Activated naive CD8-positive, alpha-beta T cell (primary cell): ENCODE data around the gene ZNF385C.
A peak's percentile ranks its signal among the peaks of the same experiment; 100 is the strongest.
"Not testable (repeated sequence)": the region's sequence is repeated elsewhere in the genome, so short reads cannot be mapped to it uniquely, and the experiment has no call there.

Experiments
- H3K27ac Mint-ChIP-seq: one replicate; pipeline ENCODE4 v1.8.0; 2021; ENCODE audit warnings: mixed read lengths
- H3K27me3 Mint-ChIP-seq: one replicate; pipeline ENCODE4 v1.8.0; 2021; ENCODE audit warnings: mixed read lengths
- H3K36me3 Mint-ChIP-seq: one replicate; pipeline ENCODE4 v1.8.0; 2021; ENCODE audit warnings: mixed read lengths
- H3K4me1 Mint-ChIP-seq: one replicate; pipeline ENCODE4 v1.8.0; 2021; ENCODE audit warnings: low read depth, mixed read lengths
- H3K4me3 Mint-ChIP-seq: one replicate; pipeline ENCODE4 v1.8.0; 2021; ENCODE audit warnings: mild to moderate bottlenecking, mixed read lengths
- H3K9me3 Mint-ChIP-seq: one replicate; pipeline ENCODE4 v1.8.0; 2021; ENCODE audit warnings: low read depth, mixed read lengths

Gene ZNF385C

DNA sequence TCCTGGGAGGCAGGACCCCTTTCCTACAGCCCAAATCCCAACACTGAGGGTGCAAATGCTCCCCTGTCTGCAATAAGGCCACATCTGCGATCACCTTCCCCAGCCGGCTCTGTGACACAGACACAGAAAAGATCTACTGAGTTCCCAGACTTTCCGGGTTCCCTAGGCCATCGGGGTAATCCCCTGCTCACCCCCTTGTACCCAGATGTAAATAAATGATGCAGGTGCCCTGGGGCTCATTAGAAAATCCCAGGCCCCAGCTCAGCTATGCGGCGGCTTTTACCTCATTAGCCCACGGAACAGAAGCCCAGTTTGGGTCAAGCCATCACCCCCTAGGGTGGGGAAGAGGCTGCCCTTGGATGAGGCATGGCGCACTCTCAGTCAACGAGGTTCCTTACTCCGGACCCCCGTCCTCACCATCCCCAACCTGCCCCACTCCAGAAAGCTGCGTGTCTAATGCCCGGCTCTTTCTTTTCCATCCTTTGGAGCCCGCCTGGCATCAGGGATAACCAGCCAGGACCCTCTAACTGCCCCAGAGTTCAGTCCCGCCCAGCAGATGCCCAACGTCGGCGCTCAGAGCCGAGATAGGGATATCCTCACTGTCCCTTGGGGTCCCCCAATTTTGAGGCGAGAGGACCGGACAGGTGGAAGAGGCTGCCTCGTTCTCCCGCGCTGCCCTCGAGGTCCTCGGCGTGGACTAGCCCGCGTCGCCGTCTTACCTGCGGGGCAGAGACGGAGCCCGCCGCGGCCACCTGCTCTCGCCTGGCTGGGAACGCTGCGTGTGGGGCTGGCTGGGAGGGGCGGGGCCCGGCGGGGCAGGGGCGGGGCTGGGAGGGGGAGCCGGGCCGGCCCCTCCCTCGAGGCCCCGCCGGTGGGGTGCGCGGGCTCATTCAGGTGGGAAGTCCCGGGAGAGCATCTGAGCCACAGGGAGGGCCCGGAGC lies at the start of gene ZNF385C:
ZNF385C (minus strand) TSS at position 783 of the 941 bp plus-strand sequence. CDS start 35,417 bp downstream, outside the sequence.
- Mint-ChIP-seq H3K4me3 (peak within 1 kb of the TSS; percentile 43), H3K9me3 (no peaks in the 10 kb centered on the region), H3K36me3 (no peaks in the 10 kb centered on the region), H3K27ac (no peak within 1 kb of the TSS), H3K4me1 (peaks cover 4% of the 10 kb centered on the region), H3K27me3 (peaks cover 7% of the 10 kb centered on the region)

DNA sequence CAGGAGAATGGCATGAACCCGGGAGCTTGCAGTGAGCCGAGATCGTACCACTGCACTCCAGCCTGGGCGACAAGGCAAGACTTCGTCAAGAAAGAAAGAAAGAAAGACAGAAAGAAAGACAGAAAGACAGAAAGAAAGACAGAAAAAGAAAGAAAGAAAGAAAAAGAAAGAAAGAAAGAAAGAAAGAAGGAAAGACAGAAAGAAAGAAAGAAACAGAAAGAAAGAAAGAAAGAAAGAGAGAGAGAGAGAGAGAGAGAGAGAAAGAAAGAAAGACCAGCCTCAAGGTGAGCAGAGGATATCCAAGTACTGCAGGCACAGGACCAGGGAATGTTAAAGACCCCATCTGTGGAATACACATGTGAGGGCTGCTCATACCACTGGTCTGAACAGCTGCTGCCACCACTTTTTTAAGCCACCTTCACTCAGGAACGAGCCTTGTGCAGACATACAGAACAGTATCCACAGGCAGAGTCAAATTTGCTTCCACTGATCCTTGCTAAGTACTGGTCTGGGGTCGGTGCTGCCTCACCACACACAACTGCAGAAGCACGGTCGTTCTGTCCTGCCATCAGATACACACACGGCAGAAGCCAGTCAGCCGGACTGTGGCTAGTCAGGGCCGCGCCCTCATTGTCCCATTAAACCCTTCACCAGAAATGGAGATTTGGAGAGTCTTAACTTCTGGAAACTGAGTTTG lies 48.8 kb upstream of the ZNF385C start:
- Mint-ChIP-seq H3K9me3 (no peaks in the 10 kb centered on the region), H3K27ac (no peak overlapping the region), H3K4me3 (no peak overlapping the region), H3K4me1 (peaks cover 40% of the 10 kb centered on the region), H3K27me3 (no peaks in the 10 kb centered on the region), H3K36me3 (no peaks in the 10 kb centered on the region)

- H3K36me3 Mint-ChIP-seq, H3K9me3 Mint-ChIP-seq, H3K27me3 Mint-ChIP-seq, H3K4me3 Mint-ChIP-seq, H3K27ac Mint-ChIP-seq: not testable (repeated sequence)
- peaks cover 36% of the 10 kb centered on the region for H3K4me1 Mint-ChIP-seq
These were observed 44.9 kb upstream of the ZNF385C start for GRCh38 chr17:42143138-42143537.

GRCh38 chr17:42142371-42142896 lies 44.2 kb upstream of the ZNF385C start:
- Mint-ChIP-seq H3K4me3 (no peak overlapping the region), H3K36me3 (peaks cover 2% of the 10 kb centered on the region), H3K4me1 (peaks cover 38% of the 10 kb centered on the region), H3K27ac (no peak overlapping the region), H3K27me3 (no peaks in the 10 kb centered on the region), H3K9me3 (no peaks in the 10 kb centered on the region)

GRCh38 chr17:42141382-42141781 lies 43.1 kb upstream of the ZNF385C start:
- Mint-ChIP-seq H3K27me3 (no peaks in the 10 kb centered on the region), H3K36me3 (peaks cover 2% of the 10 kb centered on the region), H3K9me3 (no peaks in the 10 kb centered on the region), H3K4me3 (no peak overlapping the region), H3K27ac (no peak overlapping the region), H3K4me1 (peaks cover 35% of the 10 kb centered on the region)

- not testable (repeated sequence) for H3K27ac Mint-ChIP-seq, H3K4me3 Mint-ChIP-seq, H3K9me3 Mint-ChIP-seq, H3K36me3 Mint-ChIP-seq, H3K27me3 Mint-ChIP-seq
- peaks cover 37% of the 10 kb centered on the region for H3K4me1 Mint-ChIP-seq
These were observed 42.4 kb upstream of the ZNF385C start for GRCh38 chr17:42140690-42141089.

GRCh38 chr17:42138749-42139492 lies 40.6 kb upstream of the ZNF385C start:
- Mint-ChIP-seq H3K36me3 (peaks cover 2% of the 10 kb centered on the region), H3K4me1 (peaks cover 49% of the 10 kb centered on the region), H3K27me3 (no peaks in the 10 kb centered on the region), H3K4me3 (no peak overlapping the region), H3K27ac (no peak overlapping the region), H3K9me3 (no peaks in the 10 kb centered on the region)

DNA sequence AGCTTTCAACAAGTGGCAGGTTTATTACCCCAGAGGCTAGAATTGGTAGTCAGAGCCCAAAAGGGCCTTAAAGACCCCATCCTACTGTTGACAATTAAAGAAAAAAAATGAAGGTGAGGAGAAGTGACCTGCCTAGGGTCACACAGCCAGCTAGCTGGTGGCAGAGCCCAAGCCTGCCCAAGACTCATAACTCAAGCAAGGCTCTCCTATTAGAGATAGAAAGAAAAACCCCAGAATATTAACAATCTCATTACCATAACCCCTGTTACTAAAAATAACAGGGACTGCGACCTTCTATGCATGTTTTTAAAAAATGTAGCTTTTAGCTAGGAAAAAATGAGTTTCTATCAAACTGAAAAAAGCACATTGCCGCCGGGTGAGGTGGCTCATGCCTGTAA lies 38.4 kb upstream of the ZNF385C start:
- no peaks in the 10 kb centered on the region for H3K9me3 Mint-ChIP-seq
- no peaks in the 10 kb centered on the region for H3K27me3 Mint-ChIP-seq
- H3K36me3 Mint-ChIP-seq, result peaks cover 2% of the 10 kb centered on the region
- H3K4me3 Mint-ChIP-seq, result no peak overlapping the region
- H3K27ac Mint-ChIP-seq, result peak overlapping the region; percentile 28
- peaks cover 57% of the 10 kb centered on the region for H3K4me1 Mint-ChIP-seq

GRCh38 chr17:42135664-42136653 lies 37.7 kb upstream of the ZNF385C start:
- no peak overlapping the region for H3K4me3 Mint-ChIP-seq
- peaks cover 55% of the 10 kb centered on the region for H3K4me1 Mint-ChIP-seq
- H3K36me3 Mint-ChIP-seq, result peaks cover under 1% of the 10 kb centered on the region

GRCh38 chr17:42135151-42135550 lies 36.9 kb upstream of the ZNF385C start:
- H3K4me3 Mint-ChIP-seq, result no peak overlapping the region
- H3K9me3 Mint-ChIP-seq, result no peaks in the 10 kb centered on the region
- H3K27me3 Mint-ChIP-seq, result no peaks in the 10 kb centered on the region
- no peaks in the 10 kb centered on the region for H3K36me3 Mint-ChIP-seq
- peak overlapping the region; percentile 34 for H3K27ac Mint-ChIP-seq
- H3K4me1 Mint-ChIP-seq, result peaks cover 58% of the 10 kb centered on the region

More at GRCh38 chr17:42135664-42136653, 37.7 kb upstream of the ZNF385C start:
- no peaks in the 10 kb centered on the region for H3K27me3 Mint-ChIP-seq
- H3K9me3 Mint-ChIP-seq, result no peaks in the 10 kb centered on the region
- peak overlapping the region; percentile 34 for H3K27ac Mint-ChIP-seq

GRCh38 chr17:42133461-42134041 lies 35.3 kb upstream of the ZNF385C start:
- Mint-ChIP-seq H3K4me1 (peaks cover 56% of the 10 kb centered on the region), H3K36me3 (no peaks in the 10 kb centered on the region), H3K9me3 (no peaks in the 10 kb centered on the region), H3K27me3 (no peaks in the 10 kb centered on the region), H3K4me3 (peak overlapping the region; percentile 24), H3K27ac (peak overlapping the region; percentile 82)

GRCh38 chr17:42132941-42133340 lies 34.7 kb upstream of the ZNF385C start:
- H3K4me3 Mint-ChIP-seq, result peak overlapping the region; percentile 46
- H3K4me1 Mint-ChIP-seq, result peaks cover 52% of the 10 kb centered on the region
- H3K27me3 Mint-ChIP-seq, result no peaks in the 10 kb centered on the region
- H3K36me3 Mint-ChIP-seq, result peaks cover 2% of the 10 kb centered on the region
- H3K9me3 Mint-ChIP-seq, result no peaks in the 10 kb centered on the region
- peak overlapping the region; percentile 82 for H3K27ac Mint-ChIP-seq

- Mint-ChIP-seq H3K27ac (no peak overlapping the region), H3K36me3 (peaks cover 4% of the 10 kb centered on the region), H3K9me3 (no peaks in the 10 kb centered on the region), H3K27me3 (no peaks in the 10 kb centered on the region), H3K4me1 (peaks cover 51% of the 10 kb centered on the region), H3K4me3 (no peak overlapping the region)
These were observed 33.7 kb upstream of the ZNF385C start for GRCh38 chr17:42131981-42132432.
